Osteoblast (primary cell): ENCODE results near the gene S100A13. TPM values are rescaled to one million over a fixed set of nuclear protein-coding genes. Genes with fewer than 3 reads are reported as not detected.
A peak's percentile ranks its signal among the peaks of the same experiment; 100 is the strongest.

ENCODE experiments used
- DNase-seq: peaks from one replicate; pipeline ENCODE4 v3.0.0; 2011; ENCODE audit warnings: low spot score, mixed read lengths; ENCODE audit not compliant: insufficient read length; ENCODE audit errors: missing footprints
- H2AFZ ChIP-seq: 2 replicates; pipeline ENCODE4 v1.6.0; 2011; ENCODE audit warnings: mild to moderate bottlenecking, low read length
- H3K27ac ChIP-seq: 2 replicates; pipeline ENCODE4 v1.5.1; 2011; ENCODE audit warnings: mild to moderate bottlenecking, low read depth, low read length, moderate library complexity
- H3K27me3 ChIP-seq: 2 replicates; pipeline ENCODE4 v1.6.0; 2012; ENCODE audit warnings: mild to moderate bottlenecking, control low read depth, inconsistent platforms, low read length, moderate library complexity; ENCODE audit not compliant: insufficient read depth
- H3K36me3 ChIP-seq: 2 replicates; pipeline ENCODE4 v1.5.1; 2011; ENCODE audit warnings: mild to moderate bottlenecking, low read length, control low read depth, moderate library complexity; ENCODE audit not compliant: insufficient read depth
- H3K4me1 ChIP-seq: 2 replicates; pipeline ENCODE4 v1.5.1; 2011; ENCODE audit warnings: mild to moderate bottlenecking, low read length, control low read depth, moderate library complexity; ENCODE audit not compliant: insufficient read depth
- H3K4me2 ChIP-seq: 2 replicates; pipeline ENCODE4 v1.6.0; 2011; ENCODE audit warnings: mild to moderate bottlenecking, low read length; ENCODE audit not compliant: insufficient read depth
- H3K4me3 ChIP-seq: fragments of 200-600 bp; sonication (generic); 3 replicates; pipeline ENCODE4 v1.5.1; 2012; ENCODE audit warnings: mild to moderate bottlenecking, low read length, inconsistent platforms; ENCODE audit not compliant: insufficient read depth
- H3K79me2 ChIP-seq: 2 replicates; pipeline ENCODE4 v1.6.0; 2012; ENCODE audit warnings: mild to moderate bottlenecking, low read length, control low read depth, inconsistent platforms; ENCODE audit not compliant: insufficient read depth
- H3K9me3 ChIP-seq: 2 replicates; pipeline ENCODE4 v1.5.1; 2011; ENCODE audit warnings: low read depth, low read length, control low read depth
- H4K20me1 ChIP-seq: 2 replicates; pipeline ENCODE4 v1.6.0; 2012; ENCODE audit warnings: mild to moderate bottlenecking, low read length, control low read depth; ENCODE audit not compliant: insufficient read depth
- CTCF ChIP-seq: IDR thresholded peaks from 2 replicates; pipeline ENCODE4 v1.5.1; 2011; ENCODE audit warnings: mild to moderate bottlenecking, low read depth, low read length, moderate library complexity; ENCODE audit errors: extremely low read depth
- total RNA-seq: library from RNA; depleted of rRNA; stranded (reverse); fragments of >200 nt; gene quantifications from 2 replicates; pipeline ENCODE4 v1.2.3, GENCODE V29; 2012

S100A13 gene
- total RNA-seq, 1 donor, result 121 TPM

GRCh38 chr1:153607381-153607780, 19.9 kb downstream of the S100A13 start:
- Histone ChIP-seq H3K4me3 (no peak overlapping the region), H2AFZ (no peak overlapping the region), H3K9me3 (no peaks in the 10 kb centered on the region), H3K27me3 (no peaks in the 10 kb centered on the region), H3K4me2 (no peak overlapping the region), H3K79me2 (peaks cover 61% of the 10 kb centered on the region), H4K20me1 (peaks cover 24% of the 10 kb centered on the region), H3K4me1 (peaks cover 34% of the 10 kb centered on the region), H3K27ac (no peak overlapping the region), H3K36me3 (peaks cover 33% of the 10 kb centered on the region)
- DNase-seq, result peak; percentile 46
- TF ChIP-seq CTCF, result no peak

- H3K4me2 ChIP-seq, result no peak overlapping the region
- no peak for TF ChIP-seq CTCF
- DNase-seq, result no peak
- H3K27ac ChIP-seq, result no peak overlapping the region
- peaks cover 39% of the 10 kb centered on the region for H3K36me3 ChIP-seq
- H3K4me3 ChIP-seq, result no peak overlapping the region
- peaks cover 49% of the 10 kb centered on the region for H3K79me2 ChIP-seq
- H3K27me3 ChIP-seq, result no peaks in the 10 kb centered on the region
- no peaks in the 10 kb centered on the region for H3K9me3 ChIP-seq
- peaks cover 29% of the 10 kb centered on the region for H3K4me1 ChIP-seq
- H4K20me1 ChIP-seq, result peaks cover 16% of the 10 kb centered on the region
- H2AFZ ChIP-seq, result no peak overlapping the region
Measured at GRCh38 chr1:153606194-153606593, 21.1 kb downstream of the S100A13 start.

- Histone ChIP-seq H3K36me3 (peaks cover 37% of the 10 kb centered on the region), H3K27me3 (no peaks in the 10 kb centered on the region), H3K27ac (no peak overlapping the region), H4K20me1 (peaks cover 7% of the 10 kb centered on the region), H3K4me2 (no peak overlapping the region), H2AFZ (no peak overlapping the region), H3K4me1 (peaks cover 14% of the 10 kb centered on the region), H3K4me3 (no peak overlapping the region), H3K9me3 (no peaks in the 10 kb centered on the region), H3K79me2 (peaks cover 18% of the 10 kb centered on the region)
- TF ChIP-seq CTCF, result no peak
- no peak for DNase-seq
Measured at GRCh38 chr1:153602749-153603148, 24.6 kb downstream of the S100A13 start.

GRCh38 chr1:153599847-153600246, 27.5 kb downstream of the S100A13 start:
- no peak for DNase-seq
- Histone ChIP-seq H3K4me3 (no peak overlapping the region), H3K36me3 (peaks cover 11% of the 10 kb centered on the region), H3K9me3 (no peaks in the 10 kb centered on the region), H3K27me3 (no peaks in the 10 kb centered on the region), H3K4me2 (no peak overlapping the region), H4K20me1 (no peaks in the 10 kb centered on the region), H3K79me2 (peaks cover 2% of the 10 kb centered on the region), H3K4me1 (peaks cover 20% of the 10 kb centered on the region), H3K27ac (no peak overlapping the region), H2AFZ (no peak overlapping the region)
- TF ChIP-seq CTCF, result no peak
